Hematopoietic multipotent progenitor cell treated with erythropoietin and hydrocortisone succinate and interleukin-3 and kit ligand, for 17 days (in vitro differentiated cells): ENCODE data around the gene ARGLU1.

Experiments
- DNase-seq: peaks from one replicate; pipeline ENCODE4 v3.0.0-alpha.2; 2015; ENCODE audit warnings: low spot score

ARGLU1 gene

GRCh38 chr13:106499896-106500295, 68.0 kb downstream of the ARGLU1 start:
- DNase-seq = no peak

DNA sequence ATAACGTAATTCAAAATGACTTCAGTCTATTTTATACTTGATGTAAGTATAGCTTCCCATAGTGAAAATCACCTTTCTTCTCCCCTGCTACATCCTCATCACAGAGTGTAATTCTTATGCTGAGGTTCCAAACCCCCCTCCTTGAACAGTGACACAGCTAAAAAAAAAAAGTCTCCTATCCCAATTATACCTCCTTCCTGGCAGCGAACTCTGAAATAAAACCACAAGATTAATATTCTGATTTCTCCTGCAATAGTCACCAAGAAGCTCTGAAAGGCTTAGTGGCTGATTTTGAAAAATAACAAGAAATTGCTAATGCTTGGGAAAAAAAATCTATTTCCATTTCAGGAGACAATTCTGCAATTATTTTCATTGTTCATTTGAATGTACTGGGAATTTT, 68.8 kb downstream of the ARGLU1 start:
- DNase-seq = no peak

DNA sequence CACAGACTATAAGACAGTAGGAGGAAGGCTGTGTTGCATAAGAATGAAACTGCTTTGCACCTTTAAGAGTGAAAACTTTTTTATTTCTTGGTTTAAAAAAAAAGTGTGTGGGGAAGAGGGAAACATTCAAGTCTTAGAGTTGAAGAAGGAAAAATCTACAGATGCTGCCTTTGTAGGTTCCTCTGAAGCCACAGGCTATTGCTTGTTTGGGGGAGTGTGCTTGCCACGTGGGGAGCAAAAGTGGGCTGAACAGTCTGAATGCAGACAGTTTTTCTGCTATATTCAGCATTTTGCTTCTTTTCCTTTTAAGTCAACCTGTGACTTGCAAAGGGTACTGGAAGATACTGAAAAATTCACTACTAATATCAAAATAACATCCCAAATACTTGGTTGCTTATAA, 69.4 kb downstream of the ARGLU1 start:
- no peak for DNase-seq

DNA sequence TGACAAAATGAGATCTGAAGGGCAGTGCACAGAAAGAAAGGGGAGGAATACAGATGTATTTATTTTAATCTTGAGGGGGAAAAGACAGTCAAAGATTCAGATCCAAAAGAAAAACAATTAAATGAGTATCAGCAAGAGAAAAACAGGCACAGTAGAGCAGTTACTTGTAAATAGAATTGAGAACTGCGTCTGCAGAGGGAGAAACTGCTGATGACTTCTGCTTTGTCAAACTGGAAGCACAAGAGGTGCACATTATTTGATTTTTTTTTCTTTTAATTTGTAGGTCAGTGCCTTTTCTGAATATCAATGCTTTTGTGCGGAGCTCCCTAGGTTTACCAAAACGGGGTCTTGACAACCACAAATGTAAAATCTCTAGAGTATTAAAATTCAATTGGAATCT, 69.8 kb downstream of the ARGLU1 start:
- DNase-seq = no peak

- no peak for DNase-seq
Observed at GRCh38 chr13:106497079-106497478, 70.9 kb downstream of the ARGLU1 start.

DNA sequence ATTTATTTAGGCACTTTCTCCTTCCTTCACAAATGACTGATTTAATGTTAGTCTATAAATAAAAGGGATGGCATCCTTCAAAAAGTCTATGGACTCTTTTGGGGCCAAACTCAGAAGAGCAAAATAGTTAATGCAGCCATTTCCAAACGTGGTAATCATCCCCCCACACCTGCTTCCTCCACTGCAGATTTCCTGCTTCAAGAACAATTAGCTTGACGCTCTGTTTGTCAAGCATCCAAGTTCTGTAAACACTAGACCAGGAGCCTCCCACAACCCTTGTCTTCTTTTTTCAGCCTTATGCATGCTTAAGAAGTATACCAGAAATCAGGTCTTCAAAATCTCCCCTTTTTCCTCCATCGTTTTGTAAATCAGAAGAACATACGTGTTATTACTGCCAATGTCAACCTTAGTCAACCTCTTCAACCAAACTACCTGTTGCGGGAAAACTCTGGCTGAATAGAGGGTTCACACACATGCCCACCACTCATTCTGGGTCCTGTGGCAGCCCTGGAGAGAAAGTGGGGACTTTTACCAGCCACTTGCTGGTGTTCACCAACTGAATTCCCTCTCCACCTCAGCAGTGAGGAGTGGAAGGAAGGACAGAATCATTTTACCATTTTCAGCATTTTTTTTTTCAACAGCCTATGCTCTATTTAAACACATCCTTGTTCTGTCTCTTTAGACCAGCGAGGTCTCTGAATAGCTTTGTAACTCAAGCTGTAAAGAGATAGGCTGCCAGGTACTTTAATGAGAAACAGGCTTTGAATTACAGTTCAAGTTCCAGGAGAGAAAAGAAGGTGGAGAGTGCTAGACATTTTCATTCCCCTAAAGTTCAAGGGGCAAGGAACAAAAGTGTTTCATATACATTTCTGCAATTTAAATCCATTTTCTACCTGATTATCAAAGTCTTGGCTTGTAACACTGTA, 71.6 kb downstream of the ARGLU1 start:
- no peak for DNase-seq

DNA sequence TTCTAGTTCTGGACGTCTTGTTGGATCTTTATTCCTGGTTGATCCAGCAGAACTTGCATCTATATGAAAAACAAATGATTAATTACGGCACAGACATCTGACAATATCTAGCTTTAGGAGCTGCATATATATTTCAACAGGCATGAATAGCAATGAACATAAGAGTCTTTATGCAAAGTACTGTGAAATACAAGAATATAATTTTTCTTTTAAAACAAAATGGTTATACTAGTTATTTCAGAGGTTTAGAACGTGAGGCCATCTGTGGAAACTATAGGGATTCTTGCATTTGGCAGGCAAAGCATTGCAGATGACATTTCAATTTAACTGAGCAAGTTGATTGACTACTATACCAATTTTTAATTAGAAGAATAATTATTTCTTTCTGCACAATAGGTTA, 73.0 kb downstream of the ARGLU1 start:
- no peak for DNase-seq

DNA sequence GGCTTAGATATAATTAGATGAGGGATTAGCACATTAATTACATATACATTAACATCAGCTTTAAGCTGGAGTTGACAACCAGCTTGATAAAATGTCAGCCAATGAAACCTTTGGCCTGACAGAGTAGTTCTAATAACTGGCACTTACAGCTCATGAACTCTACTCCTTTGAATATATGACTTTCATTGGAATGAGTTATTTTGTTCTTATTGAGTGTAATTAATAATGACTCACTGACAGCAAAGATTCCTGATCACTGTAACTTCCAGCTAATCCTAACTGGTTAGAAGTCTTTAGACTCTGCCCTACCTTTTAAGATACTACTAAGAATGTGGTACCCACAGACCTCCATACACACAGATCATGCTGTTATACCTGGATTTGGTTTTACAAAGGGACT, 73.4 kb downstream of the ARGLU1 start:
- no peak for DNase-seq

DNA sequence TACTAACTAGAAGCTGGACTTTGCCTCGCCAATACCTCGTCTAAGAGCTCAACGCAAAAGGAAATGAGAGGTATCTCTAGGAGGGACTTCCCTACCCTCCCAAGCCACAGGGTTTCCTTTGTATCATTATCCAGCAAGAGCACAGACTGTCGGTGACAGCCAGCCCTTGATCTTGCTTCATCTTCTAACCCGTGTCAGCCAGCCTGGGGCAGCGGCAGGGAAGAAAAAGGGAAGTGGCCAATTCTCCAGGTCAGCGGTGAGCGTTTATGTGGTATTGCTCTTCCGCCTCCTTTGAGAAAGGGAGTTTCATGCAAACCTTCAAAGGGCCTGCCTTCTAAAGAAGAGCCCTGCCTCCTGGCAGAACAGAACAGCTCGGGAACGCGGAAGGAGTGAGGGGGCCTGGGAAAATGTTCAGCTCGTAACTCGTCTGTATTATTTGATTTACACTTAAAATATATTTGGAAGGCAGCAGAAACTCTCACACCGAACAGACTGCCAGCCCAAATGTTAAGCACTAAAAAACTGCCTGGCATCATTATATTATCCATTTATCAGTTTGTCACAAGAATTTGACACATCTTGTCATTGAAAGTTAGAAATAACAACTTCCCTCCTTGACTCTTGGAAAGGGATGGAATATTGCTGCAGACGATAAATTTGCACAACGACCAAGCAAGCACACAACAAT, 74.3 kb downstream of the ARGLU1 start:
- DNase-seq = no peak

- DNase-seq = no peak
Observed at GRCh38 chr13:106492588-106493475, 75.1 kb downstream of the ARGLU1 start.

DNA sequence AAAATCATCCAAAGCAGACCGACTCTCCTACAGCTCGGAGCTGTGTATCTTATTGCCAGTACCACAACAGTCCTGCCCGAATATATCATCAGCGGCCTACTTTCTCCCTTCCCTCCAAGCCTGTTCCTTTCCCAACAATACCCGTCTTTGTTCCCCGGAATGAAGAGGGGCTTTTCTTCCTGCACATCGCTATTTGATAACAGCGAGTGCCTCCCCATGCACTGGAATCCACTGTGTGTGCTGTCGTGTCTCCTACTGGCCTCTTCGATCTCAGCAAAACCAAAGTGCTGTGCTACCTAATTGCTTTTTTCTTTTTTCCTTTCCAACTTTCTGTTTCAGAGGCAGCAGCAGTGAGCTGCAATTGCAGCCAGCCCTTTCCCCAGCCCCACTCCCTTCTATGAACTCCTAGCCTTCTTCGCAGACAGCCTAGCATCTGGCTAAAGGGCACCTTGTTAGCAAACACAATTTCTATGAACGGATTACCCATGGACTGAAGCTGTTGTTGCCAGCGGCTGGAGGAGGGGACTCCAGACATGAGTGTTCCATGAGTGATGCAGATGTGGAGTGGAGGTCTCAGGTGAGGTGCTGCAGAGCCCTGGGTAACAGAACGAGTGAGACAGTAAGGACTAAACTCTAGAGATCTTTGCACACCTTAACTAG, 75.9 kb downstream of the ARGLU1 start:
- DNase-seq = no peak
